Measurements from ENCODE around the gene IGFL2.

GRCh38 chr19:46141421-46141820 is 6.6 kb upstream of the IGFL2 start:
- TF ChIP-seq RAD21 (IDR thresholded peaks at IDR 0.05) (no peak), CTCF (IDR thresholded peaks at IDR 0.05; ENCODE audit: low read depth, low read length, missing input control) (no peak), REST (IDR thresholded peaks at IDR 0.05) (no peak)
